ENCODE measurements around the gene POLD4. TPM values are rescaled to one million over a fixed set of nuclear protein-coding genes. Genes with fewer than 3 reads are reported as not detected.

The POLD4 gene
- total and polyA plus RNA-seq, 2 experiments from 2014 or later, result 109 to 121 TPM

GRCh38 chr11:67376063-67376820 is 22.9 kb upstream of the POLD4 start:
- Histone ChIP-seq H3K9ac (no peak overlapping the region), H3K27ac (no peak overlapping the region), H3K4me3 (no peak overlapping the region), H3K27me3 (replicated peaks; ENCODE audit: insufficient read depth) (no peaks in the 10 kb centered on the region), H3K4me2 (ENCODE audit: unreplicated experiment) (no peak overlapping the region), H4K20me1 (ENCODE audit: insufficient read depth) (no peaks in the 10 kb centered on the region), H3K36me3 (ENCODE audit: low read depth) (no peaks in the 10 kb centered on the region), H3F3A (ENCODE audit: insufficient read depth) (no peaks in the 10 kb centered on the region), H3K9me3 (ENCODE audit: low read depth) (no peaks in the 10 kb centered on the region), H3K9me2 (ENCODE audit: insufficient read depth) (no peaks in the 10 kb centered on the region), H2AFZ (no peak overlapping the region), H3K79me2 (ENCODE audit: insufficient read depth) (peaks cover 16% of the 10 kb centered on the region), H3K4me1 (ENCODE audit: insufficient read depth) (peaks cover 44% of the 10 kb centered on the region)
- TF ChIP-seq EZH2 (IDR thresholded peaks at IDR 0.05; ENCODE audit: insufficient read depth, poor library complexity, severe bottlenecking) (no peak), EZH2phosphoT487 (IDR thresholded peaks at IDR 0.05; ENCODE audit: insufficient read depth, low read depth) (no peak)
- 89 to 93% methylated on average over 7 of the region's 7 CpGs for WGBS, 2 experiments (ENCODE audit: low coverage in 1 of 2, low lambda C conversion rate in 2 of 2, missing lambda C conversion rate in 2 of 2)
- in situ Hi-C loops (cut with MboI), result no loop called here
- no peak for DNase-seq

- Histone ChIP-seq H3K79me2 (ENCODE audit: insufficient read depth) (peaks cover 23% of the 10 kb centered on the region), H3K27me3 (replicated peaks; ENCODE audit: insufficient read depth) (no peaks in the 10 kb centered on the region), H3K9me3 (ENCODE audit: low read depth) (no peaks in the 10 kb centered on the region), H3K9ac (0 out of 2 replicates have a peak overlapping the region, but pooled peaks have one; percentile 100), H3K9me2 (ENCODE audit: insufficient read depth) (no peaks in the 10 kb centered on the region), H3K4me3 (no peak overlapping the region), H3K36me3 (ENCODE audit: low read depth) (no peaks in the 10 kb centered on the region), H2AFZ (no peak overlapping the region), H3K27ac (peak overlapping the region; percentile 98), H3F3A (ENCODE audit: insufficient read depth) (no peaks in the 10 kb centered on the region), H3K4me1 (ENCODE audit: insufficient read depth) (peaks cover 47% of the 10 kb centered on the region), H3K4me2 (ENCODE audit: unreplicated experiment) (peak overlapping the region; percentile 16), H4K20me1 (ENCODE audit: insufficient read depth) (no peaks in the 10 kb centered on the region)
- TF ChIP-seq EZH2phosphoT487 (IDR thresholded peaks at IDR 0.05; ENCODE audit: insufficient read depth, low read depth), result no peak
- TF ChIP-seq EZH2 (IDR thresholded peaks at IDR 0.05; ENCODE audit: insufficient read depth, poor library complexity, severe bottlenecking), result no peak
- 66% methylated on average over 9 to 15 of the region's 15 CpGs for WGBS, 2 experiments (ENCODE audit: low coverage in 1 of 2, low lambda C conversion rate in 2 of 2, missing lambda C conversion rate in 2 of 2)
- DNase-seq, result no peak
- in situ Hi-C loops (cut with MboI), result no loop called here
Observed at GRCh38 chr11:67375320-67376055, 22.1 kb upstream of the POLD4 start.

- H3K4me3 ChIP-seq, result peak overlapping the region; percentile 81
- TF ChIP-seq EZH2 (IDR thresholded peaks at IDR 0.05; ENCODE audit: insufficient read depth, poor library complexity, severe bottlenecking) (no peak), EZH2phosphoT487 (IDR thresholded peaks at IDR 0.05; ENCODE audit: insufficient read depth, low read depth) (no peak)
- peak overlapping the region; percentile 79 for H3K4me2 ChIP-seq (ENCODE audit: unreplicated experiment)
- H3K36me3 ChIP-seq (ENCODE audit: low read depth), result 0 out of 2 replicates have a peak, but pooled peaks cover 1% of the 10 kb centered on the region
- no peaks in the 10 kb centered on the region for H3K27me3 ChIP-seq (replicated peaks; ENCODE audit: insufficient read depth)
- 2 to 6% methylated on average over 9 of the region's 9 CpGs for WGBS, 2 experiments (ENCODE audit: low coverage in 1 of 2, low lambda C conversion rate in 2 of 2, missing lambda C conversion rate in 2 of 2)
- 0 out of 2 replicates have a peak, but pooled peaks cover 2% of the 10 kb centered on the region for H3F3A ChIP-seq (ENCODE audit: insufficient read depth)
- no peak overlapping the region for H2AFZ ChIP-seq
- H3K9me2 ChIP-seq (ENCODE audit: insufficient read depth), result no peaks in the 10 kb centered on the region
- H4K20me1 ChIP-seq (ENCODE audit: insufficient read depth), result peaks cover 2% of the 10 kb centered on the region; the same call in 1 of the 2 replicates
- H3K27ac ChIP-seq, result peak overlapping the region; percentile 98
- H3K9me3 ChIP-seq (ENCODE audit: low read depth), result no peaks in the 10 kb centered on the region
- DNase-seq, result peak; percentile 65
- H3K79me2 ChIP-seq (ENCODE audit: insufficient read depth), result peaks cover 31% of the 10 kb centered on the region
- peak overlapping the region; percentile 100 for H3K9ac ChIP-seq
- in situ Hi-C loops (cut with MboI), result no loop called here
- peaks cover 47% of the 10 kb centered on the region for H3K4me1 ChIP-seq (ENCODE audit: insufficient read depth)
Observed at GRCh38 chr11:67374571-67375281, 21.4 kb upstream of the POLD4 start.

Measured in GM23248 (cell line).